Trophoblast cell (in vitro differentiated cells and primary cell): ENCODE data around the gene NKTR.

Experiments used
- DNase-seq, 2 donors: peaks; one replicate each; pipeline ENCODE4 v3.0.0-alpha.2; 2016
- H2AFZ ChIP-seq: 2 replicates; pipeline ENCODE4 v1.6.1; 2013; ENCODE audit warnings: low read length, moderate library complexity, mild to moderate bottlenecking; ENCODE audit not compliant: insufficient read depth, poor library complexity
- H2AK5ac ChIP-seq: 2 replicates; pipeline ENCODE4 v1.6.1; 2013; ENCODE audit warnings: mild to moderate bottlenecking, low read length
- H2BK120ac ChIP-seq: 2 replicates; pipeline ENCODE4 v1.6.1; 2013; ENCODE audit warnings: low read length, mild to moderate bottlenecking, moderate library complexity; ENCODE audit not compliant: insufficient read depth, poor library complexity
- H2BK12ac ChIP-seq: 2 replicates; pipeline ENCODE4 v1.6.1; 2013; ENCODE audit warnings: mild to moderate bottlenecking, low read length, moderate library complexity
- H2BK5ac ChIP-seq: 2 replicates; pipeline ENCODE4 v1.6.1; 2013; ENCODE audit warnings: low read length, low read depth, moderate library complexity, mild to moderate bottlenecking; ENCODE audit not compliant: poor library complexity
- H3K14ac ChIP-seq: 2 replicates; pipeline ENCODE4 v1.6.1; 2013; ENCODE audit warnings: mild to moderate bottlenecking, low read length
- H3K18ac ChIP-seq: 2 replicates; pipeline ENCODE4 v1.6.1; 2013; ENCODE audit warnings: mild to moderate bottlenecking, low read length
- H3K23ac ChIP-seq: 2 replicates; pipeline ENCODE4 v1.6.1; 2013; ENCODE audit warnings: low read length
- H3K27ac ChIP-seq: 2 replicates; pipeline ENCODE4 v1.5.1; 2013; ENCODE audit warnings: low read depth, mild to moderate bottlenecking, inconsistent platforms, low read length, moderate library complexity
- H3K27me3 ChIP-seq: 2 replicates; pipeline ENCODE4 v1.6.1; 2013; ENCODE audit warnings: inconsistent platforms, mild to moderate bottlenecking, low read length, moderate library complexity; ENCODE audit not compliant: insufficient read depth
- H3K36me3 ChIP-seq, 2 experiments: 1 replicate in 1 of 2; 2 replicates in 1 of 2; pipeline ENCODE4 v1.6.1; 2013; ENCODE audit warnings: low read length in 2 of 2, mild to moderate bottlenecking in 2 of 2, moderate library complexity in 1 of 2; ENCODE audit not compliant: insufficient read depth in 2 of 2, control insufficient read depth in 1 of 2
- H3K4ac ChIP-seq: 2 replicates; pipeline ENCODE4 v1.6.1; 2013; ENCODE audit warnings: low read depth, mild to moderate bottlenecking, low read length, moderate library complexity
- H3K4me1 ChIP-seq, 2 experiments: 1 replicate in 1 of 2; 2 replicates in 1 of 2; pipeline ENCODE4 v1.6.1; 2013; ENCODE audit warnings: low read length in 2 of 2, mild to moderate bottlenecking in 2 of 2, moderate library complexity in 1 of 2; ENCODE audit not compliant: insufficient read depth in 2 of 2, control insufficient read depth in 1 of 2
- H3K4me2 ChIP-seq: 2 replicates; pipeline ENCODE4 v1.6.1; 2013; ENCODE audit warnings: inconsistent platforms, mild to moderate bottlenecking, low read length, moderate library complexity
- H3K4me3 ChIP-seq: 2 replicates; pipeline ENCODE4 v1.5.1; 2013; ENCODE audit warnings: mild to moderate bottlenecking, low read depth, low read length, inconsistent platforms
- H3K79me1 ChIP-seq: one replicate; pipeline ENCODE4 v1.6.1; 2013; ENCODE audit warnings: low read length
- H3K79me2 ChIP-seq: 2 replicates; pipeline ENCODE4 v1.6.1; 2013; ENCODE audit warnings: low read length, mild to moderate bottlenecking; ENCODE audit not compliant: control insufficient read depth, insufficient read depth, poor library complexity
- H3K9ac ChIP-seq: 2 replicates; pipeline ENCODE4 v1.6.1; 2013; ENCODE audit warnings: mild to moderate bottlenecking, low read length
- H3K9me3 ChIP-seq: 2 replicates; pipeline ENCODE4 v1.6.1; 2013; ENCODE audit warnings: low read depth, mild to moderate bottlenecking, control low read depth, inconsistent platforms, low read length; ENCODE audit not compliant: insufficient read depth
- H4K12ac ChIP-seq: 2 replicates; pipeline ENCODE4 v1.6.1; 2013; ENCODE audit warnings: low read depth, mild to moderate bottlenecking, low read length, moderate library complexity
- H4K8ac ChIP-seq: 2 replicates; pipeline ENCODE4 v1.6.1; 2013; ENCODE audit warnings: low read depth, mild to moderate bottlenecking, low read length, moderate library complexity
- H4K91ac ChIP-seq: one replicate; pipeline ENCODE4 v1.6.1; 2013; ENCODE audit warnings: low read depth, mild to moderate bottlenecking, low read length, moderate library complexity
- WGBS: extraction: QIAGEN DNeasy Blood & Tissue Kit; methylation state at CpG from one replicate; pipeline ENCODE4 v1.1.7; 2013; ENCODE audit warnings: missing lambda C conversion rate; ENCODE audit not compliant: insufficient read length, insufficient coverage; ENCODE audit errors: extremely low coverage; 5-methylcytosine and 5-hydroxymethylcytosine counted together

Gene NKTR

DNA sequence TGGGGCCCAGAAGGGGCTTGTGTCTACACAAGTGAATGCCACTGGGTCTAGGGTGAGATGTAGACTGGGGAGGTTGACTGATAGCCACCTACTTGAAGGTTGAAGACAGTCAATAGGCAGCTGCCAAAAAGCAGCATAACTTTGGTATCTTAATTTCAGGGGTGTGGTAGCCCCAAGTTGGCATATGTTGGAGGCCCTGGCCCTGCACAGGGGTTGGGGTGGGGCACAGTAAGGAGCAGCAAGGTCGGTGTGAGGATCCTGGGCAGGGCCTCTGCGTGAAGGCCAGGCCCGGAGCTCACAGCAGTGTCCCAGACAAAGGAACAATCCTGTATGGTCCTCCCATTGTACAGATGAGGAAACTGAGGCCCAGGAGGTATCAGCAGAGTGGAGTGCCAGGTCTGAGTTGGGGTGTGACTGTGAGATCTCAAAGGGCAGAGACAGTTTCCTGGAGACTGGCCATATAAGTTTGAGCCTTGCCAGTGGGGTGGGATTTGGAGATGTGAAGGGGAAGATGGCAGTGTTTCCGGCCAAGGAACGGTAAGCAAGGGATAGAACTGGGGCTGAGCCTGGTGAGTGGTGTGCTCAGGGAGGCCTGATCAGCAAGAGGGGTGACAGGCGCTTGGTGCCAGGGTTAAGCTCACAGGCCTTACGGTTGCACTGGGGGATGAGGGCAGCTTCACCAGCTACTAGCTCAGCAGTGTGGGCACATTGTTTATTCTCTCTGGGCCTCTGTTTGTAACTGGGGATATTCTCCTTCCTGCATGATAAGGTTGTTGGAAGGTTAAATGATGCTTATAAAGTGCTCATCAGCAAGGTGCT is 86.6 kb downstream of the NKTR start:
- Histone ChIP-seq H3K9ac (no peak overlapping the region), H3K79me2 (no peaks in the 10 kb centered on the region), H2AK5ac (no peak overlapping the region), H3K27me3 (no peaks in the 10 kb centered on the region), H4K12ac (no peak overlapping the region), H3K36me3 (no peaks in the 10 kb centered on the region), H3K14ac (no peak overlapping the region), H3K23ac (no peak overlapping the region), H3K4me3 (no peak overlapping the region), H3K4me2 (no peak overlapping the region), H3K79me1 (peaks cover 2% of the 10 kb centered on the region), H3K4ac (no peak overlapping the region), H3K27ac (no peak overlapping the region), H2BK5ac (no peak overlapping the region), H2BK12ac (no peak overlapping the region), H2BK120ac (no peak overlapping the region), H3K4me1 (peaks cover 3 to 5% of the 10 kb centered on the region in 2 experiments), H4K8ac (no peak overlapping the region), H3K18ac (no peak overlapping the region), H2AFZ (no peak overlapping the region), H3K9me3 (peaks cover 12% of the 10 kb centered on the region), H4K91ac (no peak overlapping the region)
- no peak for DNase-seq
- WGBS, result no CpG with 5 or more reads among the region's 7 CpGs

DNA sequence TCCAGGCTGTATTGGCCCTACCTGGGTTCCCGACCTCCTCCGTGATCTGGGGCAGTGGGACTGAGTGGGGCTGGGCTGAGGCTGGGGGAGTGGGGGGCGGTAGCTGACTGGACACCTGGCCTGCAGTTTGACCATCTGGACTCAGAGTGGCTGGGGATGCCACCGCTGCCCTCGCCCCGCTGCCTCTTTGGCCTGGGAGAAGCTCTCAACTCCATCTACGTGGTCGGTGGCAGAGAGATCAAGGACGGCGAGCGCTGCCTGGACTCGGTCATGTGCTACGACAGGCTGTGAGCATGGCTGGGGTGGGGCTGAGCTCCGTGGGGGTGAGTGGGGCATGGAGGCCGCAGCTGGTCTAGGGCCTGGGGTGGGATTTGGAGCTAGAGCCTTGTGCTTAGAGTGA is 87.5 kb downstream of the NKTR start:
- no peak for DNase-seq
- H4K91ac ChIP-seq, result no peak overlapping the region
- WGBS, result no CpG with 5 or more reads among the region's 15 CpGs

DNA sequence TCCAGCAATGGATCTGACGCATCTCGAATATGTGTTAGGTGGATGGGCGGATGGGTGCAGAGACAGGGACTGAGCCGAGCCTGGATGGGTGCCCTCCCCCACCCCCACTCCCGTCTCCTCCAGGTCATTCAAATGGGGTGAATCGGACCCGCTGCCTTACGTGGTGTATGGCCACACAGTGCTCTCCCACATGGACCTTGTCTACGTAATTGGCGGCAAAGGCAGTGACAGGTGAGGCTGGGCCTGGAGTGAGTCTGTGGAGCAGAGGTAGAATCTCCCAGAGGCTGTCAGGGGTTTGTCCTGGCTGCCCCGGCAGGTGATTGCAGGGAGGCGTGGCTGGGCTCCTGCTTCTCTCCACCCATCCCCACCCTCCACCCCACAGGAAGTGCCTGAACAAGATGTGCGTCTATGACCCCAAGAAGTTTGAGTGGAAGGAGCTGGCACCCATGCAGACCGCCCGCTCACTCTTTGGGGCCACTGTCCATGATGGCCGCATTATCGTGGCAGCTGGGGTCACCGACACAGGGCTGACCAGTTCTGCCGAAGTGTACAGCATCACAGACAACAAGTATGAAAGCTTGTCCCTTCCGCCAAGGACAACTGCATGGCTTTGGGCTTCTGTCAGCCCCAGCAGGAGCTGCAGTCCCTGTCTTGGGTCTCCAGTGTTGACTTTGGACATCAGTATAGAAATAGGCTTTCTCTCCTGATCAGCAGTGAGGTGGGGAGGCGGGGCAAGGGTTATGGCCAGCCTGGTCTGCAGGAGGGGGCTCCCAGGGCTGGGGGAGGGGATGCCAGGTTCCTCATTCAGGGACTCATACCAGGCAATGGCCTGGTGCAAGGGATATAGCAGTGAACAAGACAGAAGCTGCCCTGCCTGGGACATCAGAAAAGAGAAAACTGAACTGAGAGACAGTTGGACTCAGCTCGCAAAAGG is 88.3 kb downstream of the NKTR start:
- no peak overlapping the region for H2BK12ac ChIP-seq
- H2AFZ ChIP-seq, result no peak overlapping the region
- H3K79me2 ChIP-seq, result no peaks in the 10 kb centered on the region
- no peak overlapping the region for H3K4me2 ChIP-seq
- no peak for DNase-seq
- H3K9me3 ChIP-seq, result peaks cover 12% of the 10 kb centered on the region
- no peak overlapping the region for H3K9ac ChIP-seq
- H3K79me1 ChIP-seq, result no peaks in the 10 kb centered on the region
- H2AK5ac ChIP-seq, result no peak overlapping the region
- H4K12ac ChIP-seq, result no peak overlapping the region
- no peak overlapping the region for H4K91ac ChIP-seq
- H3K36me3 ChIP-seq, result no peaks in the 10 kb centered on the region
- H3K27ac ChIP-seq, result no peak overlapping the region
- H4K8ac ChIP-seq, result no peak overlapping the region
- H3K14ac ChIP-seq, result no peak overlapping the region
- H3K18ac ChIP-seq, result no peak overlapping the region
- peaks cover 0 to 2% of the 10 kb centered on the region in 2 experiments for H3K4me1 ChIP-seq
- no peak overlapping the region for H3K4me3 ChIP-seq
- no peak overlapping the region for H2BK120ac ChIP-seq
- no peak overlapping the region for H3K23ac ChIP-seq
- H3K4ac ChIP-seq, result no peak overlapping the region
- no peaks in the 10 kb centered on the region for H3K27me3 ChIP-seq
- no peak overlapping the region for H2BK5ac ChIP-seq
- WGBS, result no CpG with 5 or more reads among the region's 22 CpGs

More for the DNA sequence above, 87.5 kb downstream of the NKTR start:
- Histone ChIP-seq H4K8ac (no peak overlapping the region), H2BK120ac (no peak overlapping the region), H2BK5ac (no peak overlapping the region), H3K4me2 (no peak overlapping the region), H3K4me1 (peaks cover 3 to 5% of the 10 kb centered on the region in 2 experiments), H4K12ac (no peak overlapping the region), H2AFZ (no peak overlapping the region), H3K27me3 (no peaks in the 10 kb centered on the region), H3K14ac (no peak overlapping the region), H3K79me1 (peaks cover 2% of the 10 kb centered on the region), H2AK5ac (no peak overlapping the region), H3K4me3 (no peak overlapping the region), H3K27ac (no peak overlapping the region), H3K79me2 (no peaks in the 10 kb centered on the region), H3K4ac (no peak overlapping the region), H3K36me3 (no peaks in the 10 kb centered on the region), H3K23ac (no peak overlapping the region), H2BK12ac (no peak overlapping the region), H3K9ac (no peak overlapping the region), H3K18ac (no peak overlapping the region), H3K9me3 (peaks cover 12% of the 10 kb centered on the region)

DNA sequence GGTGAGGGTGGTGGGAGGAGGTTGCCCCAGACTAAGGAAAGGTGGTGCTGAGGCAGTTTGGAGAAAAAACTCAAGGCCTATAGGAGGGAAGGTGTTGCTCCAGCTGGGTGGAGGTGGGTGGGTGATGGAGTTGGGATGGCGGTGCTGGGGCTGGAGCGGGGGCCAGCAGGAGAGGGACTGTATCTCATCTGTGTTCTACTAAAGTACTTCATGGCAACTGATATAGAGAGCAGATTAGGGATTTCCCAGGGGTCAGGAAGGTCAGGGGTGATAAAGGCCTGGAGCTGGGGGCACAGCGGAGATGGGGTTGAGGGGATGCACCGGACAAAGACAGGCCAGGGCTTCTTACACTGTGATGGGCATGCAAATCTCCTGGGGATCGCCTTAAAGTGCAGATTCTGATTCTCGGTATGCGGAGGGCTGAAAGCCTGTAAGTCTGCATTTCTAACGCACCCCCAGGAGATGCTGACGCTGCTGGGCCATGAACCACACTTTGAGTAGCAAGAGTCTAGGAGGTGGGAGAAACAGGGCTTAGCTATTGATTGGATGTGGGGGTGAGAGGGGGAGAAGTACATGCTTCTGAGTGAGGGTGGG is 89.0 kb downstream of the NKTR start:
- no peak overlapping the region for H3K4me3 ChIP-seq
- no peak for DNase-seq
- no peak overlapping the region for H4K8ac ChIP-seq
- no peak overlapping the region for H2AFZ ChIP-seq
- no peaks in the 10 kb centered on the region for H3K79me1 ChIP-seq
- H3K79me2 ChIP-seq, result no peaks in the 10 kb centered on the region
- no peak overlapping the region for H3K14ac ChIP-seq
- H2BK120ac ChIP-seq, result no peak overlapping the region
- no peak overlapping the region for H2BK12ac ChIP-seq
- H3K18ac ChIP-seq, result no peak overlapping the region
- no peaks in the 10 kb centered on the region for H3K36me3 ChIP-seq
- no peak overlapping the region for H3K4ac ChIP-seq
- H3K9ac ChIP-seq, result no peak overlapping the region
- no peak overlapping the region for H4K91ac ChIP-seq
- no peak overlapping the region for H3K23ac ChIP-seq
- no CpG with 5 or more reads among the region's 9 CpGs for WGBS
- peaks cover 12% of the 10 kb centered on the region for H3K9me3 ChIP-seq
- H2BK5ac ChIP-seq, result no peak overlapping the region
- H3K4me1 ChIP-seq, result peaks cover 0 to 1% of the 10 kb centered on the region in 2 experiments
- H3K4me2 ChIP-seq, result no peak overlapping the region
- H3K27me3 ChIP-seq, result no peaks in the 10 kb centered on the region
- no peak overlapping the region for H2AK5ac ChIP-seq
- no peak overlapping the region for H4K12ac ChIP-seq
- H3K27ac ChIP-seq, result no peak overlapping the region
